A673 (cell line): ENCODE data around the gene PIP5K1A. TPM values are rescaled to one million over a fixed set of nuclear protein-coding genes. Genes with fewer than 3 reads are reported as not detected.

Experiments used
- BruUV-seq: library from RNA; stranded (reverse); fragments of 400-500 nt; replicated peaks from 2 replicates; lab custom pipeline; 2021; lab: Mats Ljungman, UMichigan
- CTCF ChIA-PET: fragments of 300-600 bp; sonication (Branson Sonifier 250); formaldehyde crosslinking; loops from one replicate; lab custom pipeline; 2022; ENCODE audit warnings: antibody characterized with exemption; lab: Charles Lee
- POLR2A ChIA-PET: fragments of 300-600 bp; sonication (Branson Sonifier 250); formaldehyde crosslinking; loops from one replicate; lab custom pipeline; 2022; ENCODE audit warnings: antibody characterized with exemption; ENCODE audit not compliant: low non-redundant PET; lab: Charles Lee
- DNase-seq: peaks from one replicate; pipeline ENCODE4 v3.0.0-alpha.2; 2015; ENCODE audit warnings: low spot score
- H3K27ac ChIP-seq: fragments of 200-600 bp; sonication (generic); 2 replicates; pipeline ENCODE4 v1.5.1; 2016; ENCODE audit warnings: mixed run types, low read depth, mild to moderate bottlenecking, mixed read lengths, antibody characterized with exemption, low read length; ENCODE audit not compliant: poor library complexity, severe bottlenecking
- H3K27me3 ChIP-seq: fragments of 200-600 bp; sonication (generic); replicated peaks from 2 replicates; pipeline ENCODE4 v1.6.1; 2017; ENCODE audit warnings: mixed run types, low read depth, mild to moderate bottlenecking, mixed read lengths, antibody characterized with exemption, low read length; ENCODE audit not compliant: insufficient read depth, poor library complexity
- H3K36me3 ChIP-seq: fragments of 200-600 bp; sonication (generic); 2 replicates; pipeline ENCODE4 v1.6.1; 2016; ENCODE audit warnings: mixed run types, mild to moderate bottlenecking, mixed read lengths, antibody characterized with exemption, low read length; ENCODE audit not compliant: insufficient read depth, poor library complexity, severe bottlenecking
- H3K4me1 ChIP-seq: fragments of 200-600 bp; sonication (generic); 2 replicates; pipeline ENCODE4 v1.6.1; 2017; ENCODE audit warnings: mixed run types, mild to moderate bottlenecking, mixed read lengths, antibody characterized with exemption, low read length; ENCODE audit not compliant: insufficient read depth, poor library complexity, severe bottlenecking
- H3K4me3 ChIP-seq: fragments of 200-600 bp; sonication (generic); 2 replicates; pipeline ENCODE4 v1.5.1; 2016; ENCODE audit warnings: low read depth, mixed run types, mild to moderate bottlenecking, mixed read lengths, low read length; ENCODE audit not compliant: poor library complexity, severe bottlenecking
- H3K9me3 ChIP-seq: fragments of 200-600 bp; sonication (generic); 2 replicates; pipeline ENCODE4 v1.6.1; 2016; ENCODE audit warnings: mixed run types, low read depth, mild to moderate bottlenecking, mixed read lengths, antibody characterized with exemption, low read length; ENCODE audit not compliant: poor library complexity, severe bottlenecking
- CTCF ChIP-seq: fragments of 300-800, 200-600 bp; sonication (generic); conservative IDR thresholded peaks from 2 replicates; pipeline ENCODE4 v1.5.1; 2017; ENCODE audit warnings: low read depth, mild to moderate bottlenecking, antibody characterized with exemption, low read length, moderate library complexity, mixed read lengths
- EZH2 ChIP-seq: fragments of 200-600 bp; sonication (generic); IDR thresholded peaks from 2 replicates; pipeline ENCODE4 v1.6.1; 2017; ENCODE audit warnings: borderline replicate concordance, low read depth, mild to moderate bottlenecking, mixed read lengths, antibody characterized with exemption, low read length; ENCODE audit not compliant: poor library complexity, severe bottlenecking
- intact Hi-C: fragments of 100-400 bp; cut with micrococcal nuclease; formaldehyde crosslinking; loops from one replicate; pipeline ENCODE4 v1.10.0; 2022; ENCODE audit not compliant: unreplicated experiment
- total RNA-seq: library from RNA; stranded (reverse); gene quantifications from 2 replicates; pipeline ENCODE4 v1.2.3, GENCODE V29; 2021

The PIP5K1A gene
- total RNA-seq, 1 experiment from 2014 or later, result 115 TPM

GRCh38 chr1:151157067-151157531 lies 41.3 kb upstream of the PIP5K1A start:
- peaks cover 3% of the 10 kb centered on the region for H3K36me3 ChIP-seq
- no peaks in the 10 kb centered on the region for H3K4me1 ChIP-seq
- ChIA-PET CTCF (interaction anchor here (3.7 kb wide), 1 partner anchor 57 kb away, joined by 21 read pairs; no protein-coding TSS in a partner anchor), POLR2A (no interaction called here)
- no peak for DNase-seq
- intact Hi-C loops, result loop anchor here (2.0 to 10.0 kb wide), 2 partner anchors 58 to 132 kb away; no protein-coding TSS in a partner anchor
- no peak overlapping the region for H3K4me3 ChIP-seq
- TF ChIP-seq CTCF, result no peak
- no peak for TF ChIP-seq EZH2
- BruUV-seq, result no TSS peak
- no peaks in the 10 kb centered on the region for H3K27me3 ChIP-seq
- H3K9me3 ChIP-seq, result no peaks in the 10 kb centered on the region
- H3K27ac ChIP-seq, result no peak overlapping the region

GRCh38 chr1:151158326-151158725 lies 40.0 kb upstream of the PIP5K1A start:
- Histone ChIP-seq H3K9me3 (no peaks in the 10 kb centered on the region), H3K4me1 (no peaks in the 10 kb centered on the region), H3K27ac (no peak overlapping the region), H3K4me3 (no peak overlapping the region), H3K27me3 (no peaks in the 10 kb centered on the region), H3K36me3 (peaks cover 3% of the 10 kb centered on the region)
- TF ChIP-seq CTCF (no peak), EZH2 (no peak)
- ChIA-PET POLR2A (no interaction called here), CTCF (interaction anchor here (3.7 kb wide), 1 partner anchor 58 kb away, joined by 21 read pairs; no protein-coding TSS in a partner anchor)
- no TSS peak for BruUV-seq
- DNase-seq, result no peak
- intact Hi-C loops, result loop anchor here (10.0 kb wide), 1 partner anchor 134 kb away; no protein-coding TSS in a partner anchor

- no peaks in the 10 kb centered on the region for H3K27me3 ChIP-seq
- no peaks in the 10 kb centered on the region for H3K4me1 ChIP-seq
- no peak overlapping the region for H3K27ac ChIP-seq
- intact Hi-C loops, result loop anchor here (10.0 kb wide), 1 partner anchor 134 kb away; no protein-coding TSS in a partner anchor
- TF ChIP-seq CTCF, result no peak
- TF ChIP-seq EZH2, result no peak
- ChIA-PET CTCF (interaction anchor here (0.6 kb wide), 1 partner anchor 60 kb away, joined by 3 read pairs; no protein-coding TSS in a partner anchor), POLR2A (no interaction called here)
- no peak overlapping the region for H3K4me3 ChIP-seq
- peaks cover 3% of the 10 kb centered on the region for H3K36me3 ChIP-seq
- no peak for DNase-seq
- no TSS peak for BruUV-seq
- no peaks in the 10 kb centered on the region for H3K9me3 ChIP-seq
These were observed 39.6 kb upstream of the PIP5K1A start for GRCh38 chr1:151158751-151159251.
